A549 (cell line): Measurements from ENCODE around the gene IL1B.

Source experiments
- CHD4 ChIP-seq: fragments of 200-600 bp; sonication (generic); IDR thresholded peaks from 2 replicates; pipeline ENCODE4 v1.6.1; 2016; ENCODE audit warnings: antibody characterized with exemption, mild to moderate bottlenecking, borderline replicate concordance
- CTCF ChIP-seq: fragments of >200 bp; sonication (Bioruptor Twin); formaldehyde crosslinking; IDR thresholded peaks from 3 replicates; pipeline ENCODE4 v1.5.1; 2016
- EHMT2 ChIP-seq: fragments of 200-600 bp; sonication (generic); IDR thresholded peaks from 2 replicates; pipeline ENCODE4 v1.6.1; 2016; ENCODE audit warnings: antibody characterized with exemption, low read depth, mild to moderate bottlenecking, moderate library complexity
- ESRRA ChIP-seq: fragments of 150-350 bp; IDR thresholded peaks from 2 replicates; pipeline ENCODE4 v1.6.1; 2014; ENCODE audit warnings: mild to moderate bottlenecking, low read length, borderline replicate concordance
- HMGXB4 ChIP-seq: fragments of 250-450 bp; sonication (Bioruptor Pico); IDR thresholded peaks from 2 replicates; pipeline ENCODE4 v1.5.0; 2021; ENCODE audit warnings: mild to moderate bottlenecking, moderate library complexity, borderline replicate concordance
- JUN ChIP-seq, 2 experiments: fragments of >200 bp; sonication (Bioruptor Twin); formaldehyde crosslinking; IDR thresholded peaks; 2 replicates in 1 of 2; 3 replicates in 1 of 2; pipeline ENCODE4 v1.6.1; 2016 to 2017
- KDM1A ChIP-seq: fragments of 200-600 bp; sonication (generic); IDR thresholded peaks from 2 replicates; pipeline ENCODE4 v1.6.1; 2016; ENCODE audit warnings: low read depth, mild to moderate bottlenecking
- MYC ChIP-seq: IDR thresholded peaks from 2 replicates; pipeline ENCODE4 v1.6.1; 2012; ENCODE audit warnings: mild to moderate bottlenecking, inconsistent platforms, low read length, improper control_type of control experiment, borderline replicate concordance
- POLR2A ChIP-seq: IDR thresholded peaks from 2 replicates; pipeline ENCODE4 v1.6.1; 2012; ENCODE audit warnings: mild to moderate bottlenecking, low read length
- RCOR1 ChIP-seq: fragments of 150-350 bp; IDR thresholded peaks from 2 replicates; pipeline ENCODE4 v1.6.1; 2014; ENCODE audit warnings: antibody characterized with exemption, low read length, low read depth
- REST ChIP-seq: fragments of 200-600 bp; sonication (generic); IDR thresholded peaks from 2 replicates; pipeline ENCODE4 v1.6.1; 2016; ENCODE audit warnings: antibody characterized with exemption, mild to moderate bottlenecking, moderate library complexity
- SMC3 ChIP-seq: fragments of >200 bp; sonication (Bioruptor Twin); formaldehyde crosslinking; IDR thresholded peaks from 3 replicates; pipeline ENCODE4 v1.6.1; 2018; ENCODE audit warnings: inconsistent platforms

- TF ChIP-seq POLR2A, result no peak
- no peak for TF ChIP-seq CTCF
- TF ChIP-seq SMC3, result no peak
- no peak for TF ChIP-seq REST
- no peak for TF ChIP-seq CHD4
- no peak for TF ChIP-seq RCOR1
- TF ChIP-seq EHMT2, result no peak
- TF ChIP-seq KDM1A, result no peak
- TF ChIP-seq ESRRA, result no peak
- no peak for TF ChIP-seq JUN (IDR thresholded peaks at IDR 0.05)
- TF ChIP-seq MYC, result no peak
- TF ChIP-seq HMGXB4, result no peak
Measured at GRCh38 chr2:112811276-112811831, 25.2 kb downstream of the IL1B start.
